Stimulated activated CD4-positive, alpha-beta T cell treated with anti-CD3 and anti-CD28 coated beads, Interleukin-4, amount 100 ng/mL, for 24 hours (primary cell): ENCODE measurements around the gene PFKL.
A peak's percentile ranks its signal among the peaks of the same experiment; 100 is the strongest.

Experiments
- DNase-seq: peaks from one replicate; pipeline ENCODE4 v3.0.0-alpha.2; 2020

Gene PFKL

GRCh38 chr21:44299458-44300261 lies at the start of gene PFKL:
Gene PFKL (plus strand): TSS chr21:44300053. CDS start chr21:44300106, 53 bp downstream.
- DNase-seq = peak; percentile 54

GRCh38 chr21:44253832-44254710 lies 45.8 kb upstream of the PFKL start:
- DNase-seq = no peak

DNA sequence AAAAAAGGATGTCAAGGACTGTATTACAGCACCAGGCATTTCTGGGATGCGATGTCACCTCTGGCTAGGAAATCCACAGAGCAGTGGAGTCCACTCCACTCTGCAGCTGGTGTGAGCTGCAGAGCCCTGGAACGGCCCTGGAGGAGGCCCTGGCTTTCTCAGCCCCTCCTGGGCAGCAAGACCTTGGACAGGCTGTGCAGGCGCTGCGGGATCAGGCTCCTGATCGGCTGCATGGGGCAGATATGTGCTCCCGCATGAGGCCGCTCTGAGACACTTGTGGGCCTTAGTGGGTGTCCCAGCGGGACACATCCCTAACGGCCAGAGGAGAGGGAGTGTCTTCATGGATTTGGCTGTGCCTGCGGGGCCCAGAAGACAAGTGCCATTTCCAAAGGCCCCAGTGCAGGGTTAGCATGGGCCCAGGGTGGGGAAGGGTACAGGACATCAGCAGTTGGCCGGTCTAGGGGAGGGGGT lies 44.3 kb upstream of the PFKL start:
- no peak for DNase-seq

- no peak for DNase-seq
These were observed 41.7 kb upstream of the PFKL start for GRCh38 chr21:44258056-44258725.

DNA sequence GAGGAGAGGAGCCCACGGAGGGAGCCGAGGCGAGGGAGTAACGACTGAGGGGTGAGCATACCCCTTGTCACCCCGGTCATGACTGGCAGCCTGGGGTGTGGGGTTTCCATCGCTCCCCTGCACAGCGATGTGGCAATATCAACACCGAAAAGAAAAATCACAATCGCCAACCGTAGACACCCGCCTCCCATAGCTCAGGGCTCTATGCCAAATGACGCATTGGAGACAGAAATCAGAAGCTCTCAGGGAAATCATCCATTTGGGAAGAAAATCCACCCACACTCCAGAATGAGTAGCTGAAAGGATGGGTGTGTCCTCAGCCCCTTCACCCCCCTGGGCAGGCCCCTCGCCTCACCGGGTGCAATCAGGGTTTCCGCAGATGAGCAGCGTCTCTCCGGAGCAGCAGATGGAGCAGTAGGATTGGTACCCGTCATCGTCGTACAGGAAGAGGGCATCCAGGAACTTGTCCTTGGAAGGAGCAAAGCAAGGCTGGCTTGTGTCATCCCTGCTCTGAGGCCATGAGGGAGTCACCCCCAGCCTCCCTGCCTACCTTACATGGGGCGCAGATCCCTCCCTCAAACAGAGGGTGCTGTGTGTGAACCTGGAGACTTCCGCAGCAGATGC lies 40.7 kb upstream of the PFKL start:
- no peak for DNase-seq

DNA sequence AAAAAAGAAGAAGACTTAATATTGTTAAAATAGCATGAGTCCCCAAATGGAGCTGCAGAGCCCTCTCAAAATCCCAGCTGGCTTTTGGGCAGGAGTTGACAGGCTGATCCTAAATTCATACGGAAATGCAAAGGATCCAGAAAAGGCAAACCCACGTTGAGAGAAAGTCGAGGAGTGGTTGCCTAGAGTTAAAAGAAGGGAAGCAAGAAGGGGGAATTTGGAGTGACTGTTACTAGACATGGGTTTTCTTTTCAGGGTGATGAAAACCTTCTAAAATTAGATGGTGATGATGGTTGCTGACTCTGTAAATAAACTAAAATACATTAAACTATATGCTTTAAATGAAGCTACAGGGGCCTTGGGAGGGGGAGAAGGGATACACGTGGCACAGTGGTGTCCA lies 39.8 kb upstream of the PFKL start:
- DNase-seq = no peak

DNA sequence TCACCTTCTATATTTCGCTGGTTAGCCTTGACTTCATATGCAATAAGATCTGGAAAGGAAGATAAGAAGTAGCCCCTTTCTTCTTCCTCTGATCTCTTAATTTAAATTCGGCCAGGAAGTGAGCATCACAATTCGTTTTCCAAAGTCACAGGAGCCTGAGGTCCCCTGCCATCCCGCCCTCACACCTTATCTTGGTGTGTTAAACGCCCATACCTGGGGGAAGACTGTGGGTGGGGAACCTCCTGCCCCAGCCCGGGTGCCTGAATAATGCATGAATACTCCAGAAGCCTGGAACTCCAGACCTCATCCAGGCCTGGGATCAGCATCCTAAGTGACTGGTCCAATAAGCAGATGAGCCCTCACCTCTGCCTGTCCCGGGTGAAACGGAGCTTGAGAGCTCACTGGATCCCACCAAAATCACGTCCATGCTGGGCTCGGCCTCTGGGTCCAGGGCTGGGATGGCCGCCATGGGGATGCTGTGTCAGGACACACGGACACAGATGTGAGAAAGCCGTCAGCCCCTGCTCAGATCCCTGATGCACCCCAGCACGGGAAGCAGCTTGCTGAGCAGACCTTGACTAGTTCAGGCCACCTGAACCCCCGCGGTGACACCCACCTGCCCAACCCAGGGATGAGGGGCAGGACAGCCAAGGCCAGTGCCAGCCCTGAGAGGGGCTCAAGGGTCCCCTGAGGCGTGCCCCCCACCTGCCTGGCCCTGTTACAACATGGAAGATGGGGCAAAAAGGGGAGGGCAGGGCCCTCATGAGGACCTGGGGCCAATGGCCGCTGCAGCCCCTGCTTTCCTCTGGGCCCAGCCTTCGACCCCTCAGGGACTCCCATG lies 38.8 kb upstream of the PFKL start:
- DNase-seq = no peak

- DNase-seq = no peak
These were observed 38.1 kb upstream of the PFKL start, which contains the start of gene DNMT3L for GRCh38 chr21:44261675-44262295. Gene DNMT3L (minus strand): TSS chr21:44261897. CDS start chr21:44261259, 638 bp downstream.

DNA sequence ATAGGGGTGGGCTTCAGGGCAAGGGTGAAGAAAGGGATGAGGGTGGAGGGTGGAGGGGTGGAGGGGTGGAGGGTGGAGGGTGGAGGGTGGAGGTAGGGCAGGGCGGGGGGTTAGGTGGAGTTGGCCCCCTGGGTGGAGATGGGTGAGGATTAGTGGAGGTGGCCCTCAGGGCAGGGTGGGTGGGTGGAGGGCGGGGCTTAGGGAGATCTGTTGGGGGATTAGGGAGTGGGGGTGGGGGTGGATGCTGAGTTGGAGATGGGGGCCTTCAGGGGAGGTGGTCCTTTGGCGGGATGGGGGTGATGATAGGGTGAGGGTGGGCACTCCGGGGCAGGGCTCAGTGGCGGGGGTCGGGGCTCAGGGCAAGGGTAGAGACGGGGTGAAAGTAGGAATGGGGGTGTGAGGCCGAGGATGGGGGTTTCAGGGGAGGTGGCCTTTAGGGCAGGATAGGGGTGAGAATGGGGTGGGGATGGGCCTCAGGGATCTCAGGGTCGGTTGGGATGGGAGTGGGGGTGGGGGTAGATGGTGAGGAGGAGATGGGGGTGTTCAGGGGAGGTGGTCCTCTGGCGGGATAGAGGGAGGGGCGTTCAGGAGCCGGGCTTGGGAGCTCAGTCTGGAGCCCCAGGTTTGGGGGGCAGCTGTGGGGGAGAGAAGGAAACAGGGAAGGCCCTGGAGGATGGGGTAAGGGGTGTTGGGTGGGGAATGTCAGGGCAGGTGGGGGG lies 37.4 kb upstream of the PFKL start:
- no peak for DNase-seq

DNA sequence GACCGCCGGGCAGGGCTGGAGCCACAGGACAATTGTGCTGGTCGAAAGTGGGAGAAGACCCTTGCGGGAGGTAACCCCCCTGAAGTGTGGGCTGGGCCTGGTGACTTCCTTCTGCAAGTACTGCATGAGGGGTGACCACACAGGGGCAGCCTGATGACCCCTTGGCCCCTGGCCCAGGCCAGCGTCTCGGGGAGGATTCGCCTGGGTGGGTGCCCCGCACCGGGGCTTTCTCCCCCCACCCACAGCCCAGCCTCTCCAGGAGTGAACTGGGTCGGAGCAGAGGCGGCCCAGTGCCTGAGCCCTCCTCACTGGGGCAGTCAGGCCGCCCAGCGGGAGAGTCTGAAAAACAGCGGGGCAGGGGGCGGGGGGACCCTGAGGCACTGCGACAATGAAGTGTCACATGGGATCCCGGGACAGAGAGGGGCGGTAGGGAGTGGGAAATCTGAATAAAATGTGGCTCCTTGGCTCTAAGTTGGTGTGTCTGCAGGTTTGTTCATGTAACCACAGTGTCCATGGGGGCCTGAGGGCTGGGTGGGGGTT lies 36.6 kb upstream of the PFKL start:
- no peak for DNase-seq

- DNase-seq = no peak
These were observed 36.1 kb upstream of the PFKL start for GRCh38 chr21:44263768-44264167.

DNA sequence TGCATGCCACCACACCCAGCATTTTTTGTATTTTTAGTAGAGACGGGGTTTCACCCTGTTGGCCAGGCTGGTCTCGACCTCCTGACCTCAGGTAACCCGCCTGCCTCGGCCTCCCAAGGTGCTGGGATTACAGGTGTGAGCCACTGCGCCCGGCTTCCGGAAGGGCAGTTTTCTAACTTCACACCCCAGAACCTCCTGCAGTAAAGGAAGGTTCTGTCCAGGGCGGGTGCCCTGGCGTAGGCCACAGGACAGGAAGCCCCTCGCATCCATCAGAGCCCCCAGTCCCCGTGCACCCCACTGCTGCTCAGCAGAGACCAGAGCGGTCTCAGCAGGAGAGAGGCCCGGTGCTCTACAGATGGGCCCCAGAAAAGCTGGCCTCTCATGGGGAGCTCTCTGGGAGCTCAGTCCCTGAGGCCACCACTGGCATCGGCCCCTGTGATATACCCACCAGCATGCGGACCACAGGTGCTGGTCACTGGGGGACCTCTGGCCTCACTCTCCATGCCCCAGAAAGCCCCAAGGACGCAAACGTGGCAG lies 34.1 kb upstream of the PFKL start:
- no peak for DNase-seq

GRCh38 chr21:44267655-44268142 lies 32.2 kb upstream of the PFKL start:
- peak; percentile 15 for DNase-seq

DNA sequence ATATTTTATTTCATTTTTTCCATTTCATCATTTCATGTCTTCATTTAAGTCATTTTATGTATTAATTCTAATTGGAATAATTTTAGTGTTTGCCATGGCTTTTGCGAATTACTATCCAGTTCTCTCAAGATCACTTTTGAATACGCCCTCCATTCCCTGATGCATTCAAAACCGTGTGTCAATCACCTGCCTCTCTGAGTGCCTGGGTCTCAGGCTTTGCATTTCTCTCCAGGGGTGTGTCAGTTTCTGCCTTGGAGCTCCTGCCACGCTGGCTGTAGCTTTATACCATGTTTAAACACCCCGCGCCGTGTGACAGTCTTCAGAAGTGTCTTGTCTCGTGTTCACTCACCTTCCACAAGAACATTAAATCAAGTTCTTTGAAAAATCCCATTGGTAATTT lies 30.8 kb upstream of the PFKL start:
- DNase-seq = no peak

DNA sequence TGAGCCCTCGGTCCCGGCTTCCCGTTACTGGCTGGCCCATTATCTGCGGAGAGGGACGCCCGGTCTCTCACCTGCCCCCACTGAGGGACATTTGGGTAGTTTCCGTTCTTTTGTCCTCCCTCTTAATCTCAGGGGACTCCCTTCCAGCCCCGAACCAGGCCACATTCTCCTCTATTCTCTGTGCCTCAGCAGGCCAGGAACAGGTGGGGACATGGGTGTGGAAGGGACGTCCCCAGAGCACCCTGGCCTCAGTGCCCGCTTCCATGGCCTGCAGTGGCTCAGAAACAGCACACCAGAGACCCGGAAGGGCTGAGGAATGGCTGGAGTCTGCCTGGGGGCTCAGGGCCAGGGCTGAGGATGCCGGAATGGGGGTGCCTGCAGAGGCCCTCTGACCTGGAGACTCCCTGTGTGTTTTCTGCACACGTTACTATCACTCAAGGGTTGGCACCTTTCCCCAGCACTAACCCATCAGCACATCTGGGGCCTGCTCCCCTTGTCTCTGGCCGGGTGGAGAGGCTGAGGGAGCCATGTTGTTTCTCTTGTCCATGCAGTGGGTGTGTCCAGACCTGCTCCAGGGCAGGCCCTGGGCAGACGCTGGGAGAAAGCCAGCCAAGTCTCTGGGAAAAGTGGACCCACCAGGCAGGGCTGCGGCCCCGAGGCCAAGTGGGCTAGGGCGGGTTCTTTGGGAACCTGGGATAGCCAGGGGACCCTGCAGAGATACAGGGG lies 28.1 kb upstream of the PFKL start:
- DNase-seq = no peak

DNA sequence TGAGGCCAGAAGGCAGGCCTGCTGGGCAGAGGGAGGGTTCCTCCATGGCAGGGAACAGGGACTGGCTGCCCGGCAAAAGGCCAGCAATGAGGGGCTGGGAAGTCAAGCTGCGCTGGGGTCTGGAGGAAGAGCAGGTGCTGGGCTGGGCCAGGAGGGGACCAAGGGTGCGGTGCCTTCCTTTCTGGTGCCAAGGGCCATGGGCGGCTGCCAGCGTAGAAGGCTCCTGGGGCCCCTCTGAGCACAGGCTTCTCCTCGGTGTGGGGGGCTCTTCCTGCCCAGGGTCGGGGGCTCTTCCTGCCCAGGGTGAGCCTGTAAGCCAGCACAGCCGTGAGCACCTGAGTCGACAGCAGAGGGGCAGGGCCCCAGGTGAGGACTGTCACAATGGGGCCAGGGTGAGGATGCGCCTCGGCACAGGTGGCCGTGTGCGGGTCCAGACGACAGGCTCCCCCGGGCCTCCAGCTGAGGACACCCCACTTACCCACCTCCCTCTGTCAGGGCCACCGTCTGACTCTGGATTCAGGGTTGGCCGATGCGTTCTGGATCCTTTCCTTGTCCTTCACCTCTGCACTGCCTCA lies 27.5 kb upstream of the PFKL start:
- DNase-seq = no peak

DNA sequence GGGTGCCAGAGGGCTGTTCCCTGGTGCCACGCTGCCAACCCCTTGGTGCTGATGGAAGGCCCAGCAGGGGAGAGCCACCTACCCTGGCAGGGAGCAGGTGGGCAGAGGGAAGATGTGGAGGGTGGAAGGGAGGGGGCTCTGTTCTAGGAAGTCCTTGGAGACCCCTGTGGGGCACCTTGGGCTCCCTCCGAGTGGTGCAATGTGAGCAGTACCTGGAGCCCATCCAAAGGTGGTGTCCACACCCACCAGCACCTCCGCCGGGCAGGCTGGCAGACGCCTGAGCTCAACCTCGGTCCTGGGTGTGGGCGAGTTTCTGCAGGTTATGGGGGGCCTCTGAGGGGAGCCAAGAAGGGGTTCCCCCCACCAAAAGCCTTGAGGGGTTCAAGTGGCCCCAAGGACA lies 26.8 kb upstream of the PFKL start:
- no peak for DNase-seq

- no peak for DNase-seq
These were observed 24.8 kb upstream of the PFKL start for GRCh38 chr21:44275041-44275440.
